22Rv1 (cell line): ENCODE measurements around the gene MYO7B.

Experiments used
- H3K27ac ChIP-seq: fragments of 450-650 bp; 2 replicates; pipeline ENCODE4 v1.5.1; 2017
- ZFX ChIP-seq: fragments of 450-650 bp; IDR thresholded peaks from 2 replicates; pipeline ENCODE4 v1.6.1; 2017; ENCODE audit warnings: antibody characterized with exemption, borderline replicate concordance
- TF ChIP-seq, protein P1 (sequence below): fragments of 450-650 bp; IDR thresholded peaks from 2 replicates; pipeline ENCODE4 v1.5.1; 2017; ENCODE audit warnings: mild to moderate bottlenecking

MYO7B gene

DNA sequence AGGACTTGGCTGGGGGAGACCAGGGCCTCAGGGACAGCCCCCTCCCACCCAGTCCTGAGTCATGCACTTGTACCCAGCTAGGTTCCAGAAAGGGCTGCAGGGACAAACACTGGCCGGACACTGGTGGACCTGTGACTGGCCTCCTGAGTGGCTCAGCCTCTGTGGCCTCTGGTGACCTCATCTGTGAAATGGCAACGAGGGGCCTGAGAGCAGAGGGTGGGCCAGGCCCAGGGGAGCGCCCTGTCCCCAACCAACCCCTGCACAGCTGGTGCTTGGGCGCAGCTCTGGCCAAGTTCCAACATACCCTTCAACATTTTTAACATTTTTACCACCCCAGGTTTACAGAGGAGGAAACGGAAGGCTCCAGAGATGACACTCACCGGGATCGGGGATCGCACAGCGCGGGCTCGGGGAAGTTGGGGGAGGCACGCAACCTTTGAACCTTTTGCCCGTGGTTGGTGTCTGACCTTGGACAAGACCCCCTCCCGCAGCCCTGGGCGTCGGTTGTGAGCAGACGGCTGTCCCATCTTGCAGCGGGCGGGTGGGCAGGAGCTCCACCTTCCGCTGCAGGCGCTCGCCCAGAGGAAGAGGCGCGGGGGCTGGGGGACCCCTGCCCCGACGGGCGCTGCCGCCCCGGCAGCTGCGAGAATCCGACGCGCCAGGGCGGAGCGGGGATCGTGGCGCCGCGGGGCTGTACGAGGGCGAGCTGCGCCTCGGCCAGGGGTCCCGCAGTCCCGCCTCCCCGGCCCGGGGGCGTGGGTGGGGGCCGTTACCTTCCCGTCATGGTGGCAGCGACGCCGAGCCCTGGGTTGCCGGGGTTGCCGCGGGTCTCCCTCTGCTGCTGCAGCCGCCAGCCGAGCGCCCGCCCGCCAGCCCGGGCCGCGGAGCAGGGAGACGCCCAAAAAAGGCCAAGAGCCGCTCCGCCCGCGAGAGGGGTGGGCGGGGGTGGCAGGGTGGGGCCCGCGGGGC is 139.0 kb downstream of the MYO7B start:
- H3K27ac ChIP-seq, result no peak overlapping the region
- TF ChIP-seq ZFX, result no peak
- TF ChIP-seq, protein P1, sequence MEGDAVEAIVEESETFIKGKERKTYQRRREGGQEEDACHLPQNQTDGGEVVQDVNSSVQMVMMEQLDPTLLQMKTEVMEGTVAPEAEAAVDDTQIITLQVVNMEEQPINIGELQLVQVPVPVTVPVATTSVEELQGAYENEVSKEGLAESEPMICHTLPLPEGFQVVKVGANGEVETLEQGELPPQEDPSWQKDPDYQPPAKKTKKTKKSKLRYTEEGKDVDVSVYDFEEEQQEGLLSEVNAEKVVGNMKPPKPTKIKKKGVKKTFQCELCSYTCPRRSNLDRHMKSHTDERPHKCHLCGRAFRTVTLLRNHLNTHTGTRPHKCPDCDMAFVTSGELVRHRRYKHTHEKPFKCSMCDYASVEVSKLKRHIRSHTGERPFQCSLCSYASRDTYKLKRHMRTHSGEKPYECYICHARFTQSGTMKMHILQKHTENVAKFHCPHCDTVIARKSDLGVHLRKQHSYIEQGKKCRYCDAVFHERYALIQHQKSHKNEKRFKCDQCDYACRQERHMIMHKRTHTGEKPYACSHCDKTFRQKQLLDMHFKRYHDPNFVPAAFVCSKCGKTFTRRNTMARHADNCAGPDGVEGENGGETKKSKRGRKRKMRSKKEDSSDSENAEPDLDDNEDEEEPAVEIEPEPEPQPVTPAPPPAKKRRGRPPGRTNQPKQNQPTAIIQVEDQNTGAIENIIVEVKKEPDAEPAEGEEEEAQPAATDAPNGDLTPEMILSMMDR, result no peak

DNA sequence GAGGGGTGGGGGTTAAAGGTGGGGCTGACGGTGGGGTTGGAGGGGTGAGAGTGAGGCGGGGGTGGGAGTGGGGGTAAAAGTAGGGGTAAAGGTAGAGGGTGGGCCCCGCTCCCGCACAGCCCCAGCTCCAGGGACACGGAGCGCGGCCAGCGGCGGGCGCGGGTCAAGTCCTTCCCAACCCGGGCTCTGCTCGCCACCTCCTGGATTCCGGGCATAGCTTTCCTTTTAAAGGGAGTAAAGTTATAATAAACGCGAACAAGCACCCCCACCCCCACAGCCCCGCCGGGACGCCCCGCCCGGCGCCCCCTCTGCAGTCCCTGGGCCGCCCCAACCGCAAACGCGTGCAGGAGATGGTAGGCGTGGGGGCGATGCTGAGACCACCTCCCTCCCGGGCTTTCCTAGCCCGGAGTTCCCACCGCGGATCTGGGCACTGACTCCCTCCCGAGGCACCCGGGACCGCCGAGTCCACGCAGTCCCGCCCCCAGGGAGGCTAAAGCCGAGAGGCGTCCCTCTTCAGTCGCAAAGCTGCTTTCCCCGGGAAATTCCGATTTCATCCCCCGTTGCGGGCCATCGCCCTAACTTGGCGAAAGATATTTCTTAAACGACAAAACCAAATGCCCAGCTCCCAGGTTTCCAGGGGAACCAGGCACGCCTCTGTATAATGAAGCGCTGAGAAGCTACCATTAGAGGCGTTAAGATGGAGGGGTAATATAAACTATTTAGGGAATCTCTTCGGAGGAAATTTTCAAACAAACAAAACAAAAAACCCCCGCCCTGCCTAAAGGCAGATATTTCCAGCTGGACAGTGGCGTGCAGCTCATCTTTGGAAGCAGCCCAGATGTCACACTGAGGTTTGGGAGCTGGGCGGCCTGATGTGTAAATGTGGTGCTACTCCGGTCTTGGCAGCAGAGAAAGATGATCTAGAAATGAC is 140.1 kb downstream of the MYO7B start, which contains the start of gene LIMS2:
Gene LIMS2, minus strand, starts transcription at position 200 of the 931 bp plus-strand sequence. CDS start 506 bp downstream, outside the sequence.
- TF ChIP-seq, protein P1, result no peak
- no peak for TF ChIP-seq ZFX

DNA sequence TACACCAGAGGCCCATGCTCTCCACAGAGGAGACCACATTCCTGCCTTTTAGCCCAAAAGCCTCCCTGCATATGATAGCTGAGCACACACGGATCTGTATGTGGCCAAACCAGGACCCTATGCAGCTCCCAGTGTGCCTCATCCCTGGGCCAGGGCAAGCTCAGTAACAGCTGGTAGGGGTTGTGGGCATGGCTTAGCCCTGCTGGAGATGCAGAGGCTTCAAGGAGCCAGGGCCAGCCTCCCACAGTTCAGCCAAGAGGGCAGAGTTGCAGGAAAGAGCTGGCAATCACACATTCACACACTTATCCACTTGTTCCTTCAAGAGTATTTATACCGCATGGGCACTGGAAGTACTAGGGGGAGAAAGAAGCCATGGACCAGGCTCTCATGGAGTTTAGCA is 141.4 kb downstream of the MYO7B start:
- TF ChIP-seq, protein P1, result no peak
- no peak for TF ChIP-seq ZFX
- no peak overlapping the region for H3K27ac ChIP-seq

More for the DNA sequence above, 140.1 kb downstream of the MYO7B start, which contains the start of gene LIMS2:
- no peak within 1 kb of the TSS for H3K27ac ChIP-seq

DNA sequence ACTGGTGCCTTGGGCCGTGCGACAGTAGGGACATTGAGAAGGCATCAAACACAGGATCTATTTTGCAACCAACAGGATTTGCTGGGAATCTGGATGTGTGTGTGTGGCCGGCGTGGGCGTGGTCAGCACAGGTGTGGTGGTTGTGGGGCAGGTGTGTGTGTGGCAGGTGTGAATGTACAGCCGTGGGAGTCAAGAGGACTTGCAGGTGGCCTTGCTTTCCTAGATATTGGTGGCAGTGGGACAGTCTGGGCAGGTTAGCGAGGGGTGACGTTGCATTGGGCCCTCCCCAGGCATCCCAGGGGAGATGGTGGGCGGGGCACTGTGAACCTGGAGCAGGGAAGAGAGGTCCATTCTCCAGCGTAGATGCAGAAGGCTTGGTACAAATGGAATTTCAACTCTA is 143.0 kb downstream of the MYO7B start:
- no peak overlapping the region for H3K27ac ChIP-seq
- TF ChIP-seq, protein P1, result no peak
- TF ChIP-seq ZFX, result no peak

DNA sequence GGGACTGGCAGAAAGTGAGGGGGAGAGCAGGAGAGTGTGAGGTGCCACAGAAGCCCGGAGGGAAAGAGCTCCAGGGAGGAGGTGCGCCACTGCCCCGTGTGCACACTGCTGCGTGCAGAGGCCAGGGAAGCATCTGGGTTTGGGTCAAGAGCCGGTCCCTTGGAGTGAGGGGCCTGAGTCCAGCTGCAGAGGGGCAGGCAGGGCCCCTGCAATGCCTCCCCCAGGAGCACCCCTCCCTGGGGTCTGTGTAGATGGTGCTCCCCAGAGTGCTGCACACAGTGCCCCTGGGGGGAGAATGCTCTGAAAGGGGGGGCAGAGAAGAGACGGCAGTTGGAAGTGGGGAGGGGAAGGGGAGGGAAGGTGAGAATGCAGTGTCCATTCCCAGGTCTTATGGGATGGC is 143.5 kb downstream of the MYO7B start:
- H3K27ac ChIP-seq, result no peak overlapping the region
- no peak for TF ChIP-seq ZFX
- TF ChIP-seq, protein P1, result no peak

DNA sequence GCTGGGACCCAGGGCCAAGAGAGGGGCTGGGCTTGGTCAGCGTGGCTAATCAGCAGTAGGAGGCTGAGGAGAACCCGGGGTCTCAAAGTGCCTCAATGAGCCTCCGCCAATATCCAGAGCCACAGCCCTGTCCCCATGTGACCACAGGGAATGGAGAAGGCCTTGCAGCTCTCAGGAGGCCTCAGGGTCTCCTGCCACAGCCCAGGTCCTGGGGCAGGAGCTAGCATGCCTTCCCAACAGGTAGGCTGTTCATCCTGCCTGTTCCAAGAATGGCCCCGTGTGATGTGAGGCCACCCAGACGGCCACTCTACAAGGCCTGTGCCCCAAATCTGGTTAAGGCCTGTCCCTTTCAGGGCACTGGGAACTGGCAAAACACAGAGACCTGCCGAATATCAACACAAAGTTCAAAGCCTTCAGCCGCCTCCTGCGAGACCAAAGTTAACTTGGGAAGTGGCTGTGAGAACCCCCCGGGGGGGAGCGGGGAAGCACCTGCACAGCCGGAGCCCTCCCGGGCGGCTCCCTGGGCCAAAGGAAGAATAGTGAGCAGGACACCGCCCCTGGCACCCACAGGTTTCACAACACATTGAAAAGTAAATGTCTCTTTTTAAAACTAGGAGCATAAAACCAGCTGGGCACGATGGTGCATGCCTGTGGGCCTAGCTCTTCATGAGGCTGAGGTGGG is 144.3 kb downstream of the MYO7B start:
- TF ChIP-seq ZFX, result no peak
- TF ChIP-seq, protein P1, result no peak
- H3K27ac ChIP-seq, result no peak overlapping the region
